IMR-90 (cell line): ENCODE results near the gene SHOX. TPM values are rescaled to one million over a fixed set of nuclear protein-coding genes. Genes with fewer than 3 reads are reported as not detected.
A peak's percentile ranks its signal among the peaks of the same experiment; 100 is the strongest.

Experiments
- ATAC-seq: fragments of 200-7000 bp; cut with Tn5 transposase; 2 replicates; pipeline ENCODE4 v1.9.1; 2020; ENCODE audit warnings: low read depth, mild to moderate bottlenecking, moderate library complexity
- BruUV-seq: library from RNA; stranded (reverse); fragments of 400-500 nt; replicated peaks from 2 replicates; lab custom pipeline; 2021; lab: Mats Ljungman, UMichigan
- CTCF ChIA-PET: fragments of 300-600 bp; formaldehyde crosslinking; extraction: SDS; loops from one replicate; lab custom pipeline; 2021; ENCODE audit warnings: antibody characterized with exemption; lab: Yijun Ruan, JAX
- POLR2A ChIA-PET: fragments of 300-600 bp; sonication (Branson Sonifier 250); formaldehyde crosslinking; loops from one replicate; lab custom pipeline; 2022; ENCODE audit warnings: antibody characterized with exemption; ENCODE audit not compliant: unreplicated experiment; lab: Charles Lee
- DNase-seq: peaks from one replicate; pipeline ENCODE4 v3.0.0; 2013
- H2AFZ ChIP-seq: replicated peaks from 2 replicates; pipeline ENCODE3; 2013; ENCODE audit warnings: low read length, mild to moderate bottlenecking; ENCODE audit not compliant: poor library complexity
- H2AK5ac ChIP-seq: 2 replicates; pipeline ENCODE4 v1.6.1; 2013; ENCODE audit warnings: low read depth, low read length, inconsistent platforms
- H2AK9ac ChIP-seq: replicated peaks from 2 replicates; pipeline ENCODE3; 2013; ENCODE audit warnings: mild to moderate bottlenecking, low read depth, low read length, moderate library complexity; ENCODE audit not compliant: poor library complexity
- H2BK120ac ChIP-seq: 2 replicates; pipeline ENCODE4 v1.6.1; 2013; ENCODE audit warnings: low read depth, low read length, inconsistent platforms
- H2BK15ac ChIP-seq: 3 replicates; pipeline ENCODE4 v1.6.1; 2013; ENCODE audit warnings: low read depth, low read length, inconsistent platforms
- H2BK20ac ChIP-seq: 2 replicates; pipeline ENCODE4 v1.6.1; 2013; ENCODE audit warnings: low read depth, mild to moderate bottlenecking, inconsistent platforms, low read length, moderate library complexity
- H2BK5ac ChIP-seq: 2 replicates; pipeline ENCODE4 v1.6.1; 2013; ENCODE audit warnings: mild to moderate bottlenecking, low read depth, low read length, inconsistent platforms; ENCODE audit not compliant: poor library complexity, severe bottlenecking
- H3K14ac ChIP-seq: replicated peaks from 2 replicates; pipeline ENCODE4 v1.6.1; 2013; ENCODE audit warnings: low read depth, low read length, inconsistent platforms
- H3K18ac ChIP-seq: 2 replicates; pipeline ENCODE4 v1.6.1; 2013; ENCODE audit warnings: low read depth, low read length, control low read depth
- H3K23ac ChIP-seq: 2 replicates; pipeline ENCODE4 v1.6.1; 2013; ENCODE audit warnings: low read depth, low read length, inconsistent platforms
- H3K27ac ChIP-seq: 2 replicates; pipeline ENCODE4 v1.5.1; 2013; ENCODE audit warnings: mild to moderate bottlenecking, control low read depth, low read length; ENCODE audit not compliant: insufficient read depth
- H3K27me3 ChIP-seq: 2 replicates; pipeline ENCODE4 v1.6.1; 2013; ENCODE audit warnings: low read length; ENCODE audit not compliant: control insufficient read depth, insufficient read depth
- H3K36me3 ChIP-seq: 2 replicates; pipeline ENCODE4 v1.6.1; 2013; ENCODE audit warnings: low read length, mixed read lengths; ENCODE audit not compliant: control insufficient read depth, insufficient read depth
- H3K4ac ChIP-seq: 2 replicates; pipeline ENCODE4 v1.6.1; 2013; ENCODE audit warnings: low read depth, low read length, inconsistent platforms
- H3K4me1 ChIP-seq: 2 replicates; pipeline ENCODE4 v1.6.1; 2013; ENCODE audit warnings: low read length, mixed read lengths; ENCODE audit not compliant: control insufficient read depth, insufficient read depth
- H3K4me2 ChIP-seq: 2 replicates; pipeline ENCODE4 v1.6.1; 2013; ENCODE audit warnings: low read depth, mild to moderate bottlenecking, control low read depth, low read length, moderate library complexity
- H3K4me3 ChIP-seq: 2 replicates; pipeline ENCODE4 v1.5.1; 2013; ENCODE audit warnings: low read depth, mild to moderate bottlenecking, control low read depth, low read length, moderate library complexity; ENCODE audit not compliant: insufficient read depth
- H3K56ac ChIP-seq: 2 replicates; pipeline ENCODE4 v1.6.1; 2013; ENCODE audit warnings: low read length, inconsistent platforms; ENCODE audit not compliant: insufficient read depth; ENCODE audit errors: extremely low read depth
- H3K79me1 ChIP-seq, 2 experiments: 2 replicates each; pipeline ENCODE4 v1.6.1; 2013; ENCODE audit warnings: low read length in 2 of 2, inconsistent platforms in 1 of 2, low read depth in 1 of 2
- H3K9ac ChIP-seq: 2 replicates; pipeline ENCODE4 v1.6.1; 2013; ENCODE audit warnings: low read depth, low read length, control low read depth
- H3K9me1 ChIP-seq: 2 replicates; pipeline ENCODE4 v1.6.1; 2013; ENCODE audit warnings: low read length, inconsistent platforms; ENCODE audit not compliant: insufficient read depth
- H3K9me3 ChIP-seq: 2 replicates; pipeline ENCODE4 v1.6.1; 2013; ENCODE audit warnings: low read length; ENCODE audit not compliant: control insufficient read depth, insufficient read depth
- H4K20me1 ChIP-seq: 2 replicates; pipeline ENCODE4 v1.6.1; 2013; ENCODE audit warnings: low read length, inconsistent platforms; ENCODE audit not compliant: insufficient read depth
- H4K5ac ChIP-seq: 2 replicates; pipeline ENCODE4 v1.6.1; 2013; ENCODE audit warnings: mild to moderate bottlenecking, low read depth, low read length, control low read depth
- H4K8ac ChIP-seq, 2 experiments: 2 replicates each; pipeline ENCODE4 v1.6.1; 2013; ENCODE audit warnings: low read depth in 2 of 2, low read length in 2 of 2, control low read depth in 1 of 2, inconsistent platforms in 1 of 2
- H4K91ac ChIP-seq: 2 replicates; pipeline ENCODE4 v1.6.1; 2013; ENCODE audit warnings: low read depth, low read length, inconsistent platforms; ENCODE audit not compliant: insufficient read depth
- CTCF ChIP-seq: conservative IDR thresholded peaks from 2 replicates; pipeline ENCODE4 v1.5.1; 2012; ENCODE audit warnings: mild to moderate bottlenecking, low read depth, low read length, improper control_type of control experiment
- MAZ ChIP-seq: IDR thresholded peaks from 2 replicates; pipeline ENCODE4 v1.6.1; 2012; ENCODE audit warnings: low read depth, mild to moderate bottlenecking, low read length, improper control_type of control experiment, moderate library complexity, borderline replicate concordance
- MXI1 ChIP-seq: IDR thresholded peaks from 2 replicates; pipeline ENCODE4 v1.6.1; 2012; ENCODE audit warnings: low read depth, mild to moderate bottlenecking, low read length, moderate library complexity, borderline replicate concordance
- NFE2L2 ChIP-seq: fragments of 150-350 bp; IDR thresholded peaks from 2 replicates; pipeline ENCODE4 v1.6.1; 2016; ENCODE audit warnings: low read depth, mild to moderate bottlenecking, low read length
- POLR2A ChIP-seq: IDR thresholded peaks from 2 replicates; pipeline ENCODE4 v1.6.1; 2012; ENCODE audit warnings: mild to moderate bottlenecking, low read depth, low read length
- WGBS, 2 experiments: methylation state at CpG; one replicate each; pipeline versions ENCODE4 v1.1.5 to v1.1.7; 2013; ENCODE audit warnings: missing lambda C conversion rate in 2 of 2; ENCODE audit not compliant: insufficient read length in 1 of 2; ENCODE audit errors: extremely low coverage in 2 of 2; 5-methylcytosine and 5-hydroxymethylcytosine counted together
- dilution Hi-C: fragments of 300-500 bp; cut with HindIII; formaldehyde crosslinking; loops from one replicate; pipeline ENCODE4 v1.14.3; 2018; ENCODE audit warnings: low sequenced_read_pairs; ENCODE audit not compliant: unreplicated experiment
- in situ Hi-C: fragments of 300-500 bp; cut with MboI; formaldehyde crosslinking; loops from 3 replicates; pipeline ENCODE4 v1.14.3; 2019; ENCODE audit warnings: low sequenced_read_pairs, inconsistent platforms, mixed read lengths
- intact Hi-C: fragments of 100-400 bp; cut with micrococcal nuclease; formaldehyde crosslinking; loops from 2 replicates; pipeline ENCODE4 v1.10.0; 2022
- polyA plus RNA-seq, 3 experiments: library from polyadenylated mRNA; depleted of rRNA; stranded (reverse); fragments of >200 nt; gene quantifications; 2 replicates each; pipeline ENCODE4 v1.2.3, GENCODE V29; 2012; ENCODE audit warnings: low replicate concordance in 1 of 3
- total RNA-seq: library from RNA; depleted of rRNA; stranded (reverse); fragments of >200 nt; gene quantifications from 2 replicates; pipeline ENCODE4 v1.2.3, GENCODE V29; 2012

Gene SHOX
- total and polyA plus RNA-seq, 2 of the 4 experiments (the other 2 are of a cell fraction) = not detected

GRCh38 chrX:679291-679979, 48.8 kb downstream of the SHOX start:
- H4K91ac ChIP-seq = no peak overlapping the region
- H3K27ac ChIP-seq = no peak overlapping the region
- no peak overlapping the region for H3K4me3 ChIP-seq
- peak overlapping the region; percentile 43 for H2AFZ ChIP-seq
- intact Hi-C loops (no loop called here), in situ Hi-C loops (no loop called here), dilution Hi-C loops (no loop called here)
- H3K4me2 ChIP-seq = no peak overlapping the region
- no peak overlapping the region for H2BK5ac ChIP-seq
- no peak overlapping the region for H4K5ac ChIP-seq
- H3K9ac ChIP-seq = no peak overlapping the region
- H2AK9ac ChIP-seq = no peak overlapping the region
- no peak overlapping the region for H3K56ac ChIP-seq
- no peak overlapping the region for H2BK120ac ChIP-seq
- no peak overlapping the region for H3K14ac ChIP-seq
- H3K79me1 ChIP-seq = no peaks in the 10 kb centered on the region
- no peak overlapping the region for H3K4ac ChIP-seq
- ATAC-seq (no peak), DNase-seq (no peak)
- no peaks in the 10 kb centered on the region for H4K20me1 ChIP-seq
- H3K23ac ChIP-seq = no peak overlapping the region
- no peaks in the 10 kb centered on the region for H3K36me3 ChIP-seq
- no peak for TF ChIP-seq MAZ
- no peak for TF ChIP-seq POLR2A
- no peak for TF ChIP-seq CTCF
- no peak for TF ChIP-seq NFE2L2
- no peak for TF ChIP-seq MXI1
- no peaks in the 10 kb centered on the region for H3K9me1 ChIP-seq
- ChIA-PET CTCF (no interaction called here), POLR2A (no interaction called here)
- H3K4me1 ChIP-seq = no peaks in the 10 kb centered on the region
- no peak overlapping the region for H2BK20ac ChIP-seq
- no peak overlapping the region for H2BK15ac ChIP-seq
- H3K18ac ChIP-seq = no peak overlapping the region
- H3K27me3 ChIP-seq = no peaks in the 10 kb centered on the region
- BruUV-seq = no TSS peak
- WGBS, 2 experiments = 70% methylated on average over 27 of the region's 39 CpGs; no CpG with 5 or more reads in 1 of the 2 experiments
- H4K8ac ChIP-seq = no peak overlapping the region
- H3K9me3 ChIP-seq = peaks cover 36% of the 10 kb centered on the region
- H2AK5ac ChIP-seq = no peak overlapping the region
